Calu3 (cell line): Measurements from ENCODE around the gene C6orf47. TPM values are rescaled to one million over a fixed set of nuclear protein-coding genes. Genes with fewer than 3 reads are reported as not detected.

ENCODE experiments used
- BruUV-seq: library from RNA; stranded (reverse); fragments of 400-500 nt; replicated peaks from 2 replicates; lab custom pipeline; 2021; lab: Mats Ljungman, UMichigan
- CTCF ChIA-PET: fragments of 300-600 bp; sonication (Branson Sonifier 250); formaldehyde crosslinking; loops from one replicate; lab custom pipeline; 2022; ENCODE audit warnings: antibody characterized with exemption; lab: Charles Lee
- DNase-seq: peaks from one replicate; pipeline ENCODE4 v3.0.0; 2022
- H3K27ac Mint-ChIP-seq: one replicate; pipeline ENCODE4 v1.8.0; 2022; ENCODE audit warnings: mixed read lengths; ENCODE audit not compliant: unreplicated experiment
- H3K27me3 Mint-ChIP-seq: one replicate; pipeline ENCODE4 v1.8.0; 2022; ENCODE audit warnings: mixed read lengths; ENCODE audit not compliant: unreplicated experiment
- H3K36me3 Mint-ChIP-seq: one replicate; pipeline ENCODE4 v1.8.0; 2022; ENCODE audit warnings: mild to moderate bottlenecking, moderate library complexity, mixed read lengths; ENCODE audit not compliant: insufficient read depth, unreplicated experiment
- H3K4me1 Mint-ChIP-seq: one replicate; pipeline ENCODE4 v1.8.0; 2022; ENCODE audit warnings: mild to moderate bottlenecking, low read depth, mixed read lengths; ENCODE audit not compliant: unreplicated experiment
- H3K4me3 Mint-ChIP-seq: one replicate; pipeline ENCODE4 v1.8.0; 2022; ENCODE audit warnings: mild to moderate bottlenecking, low read depth, moderate library complexity, mixed read lengths; ENCODE audit not compliant: unreplicated experiment
- H3K9me3 Mint-ChIP-seq: one replicate; pipeline ENCODE4 v1.8.0; 2022; ENCODE audit warnings: low read depth, mixed read lengths; ENCODE audit not compliant: unreplicated experiment
- CTCF ChIP-seq: fragments of 200-600 bp; IDR thresholded peaks from one replicate; pipeline ENCODE4 v1.8.0; 2022; ENCODE audit warnings: antibody characterized with exemption; ENCODE audit not compliant: unreplicated experiment
- intact Hi-C: fragments of 100-400 bp; cut with micrococcal nuclease; formaldehyde crosslinking; loops from one replicate; pipeline ENCODE4 v1.10.0; 2022; ENCODE audit not compliant: unreplicated experiment
- total RNA-seq: library from RNA; stranded (reverse); gene quantifications from 2 replicates; pipeline ENCODE4 v1.2.3, GENCODE V29; 2022

The C6orf47 gene
- total RNA-seq, 1 experiment from 2014 or later, result 40.3 TPM

GRCh38 chr6:31634131-31634530, 26.4 kb downstream of the C6orf47 start:
- CTCF ChIA-PET, result interaction anchor here (0.5 to 0.6 kb wide), 2 partner anchors 14 to 20 kb away, joined by 5 to 6 read pairs; no protein-coding TSS in a partner anchor
- BruUV-seq, result no TSS peak
- no peaks in the 10 kb centered on the region for H3K9me3 Mint-ChIP-seq
- no peak for DNase-seq
- H3K27me3 Mint-ChIP-seq, result no peaks in the 10 kb centered on the region
- no peak for TF ChIP-seq CTCF
- no peaks in the 10 kb centered on the region for H3K4me1 Mint-ChIP-seq
- intact Hi-C loops, result no loop called here
- no peak overlapping the region for H3K4me3 Mint-ChIP-seq
- no peak overlapping the region for H3K27ac Mint-ChIP-seq
- H3K36me3 Mint-ChIP-seq, result peaks cover 100% of the 10 kb centered on the region

- Mint-ChIP-seq H3K27ac (peak overlapping the region; percentile 45), H3K9me3 (no peaks in the 10 kb centered on the region), H3K36me3 (peaks cover 100% of the 10 kb centered on the region), H3K4me1 (no peaks in the 10 kb centered on the region), H3K4me3 (no peak overlapping the region), H3K27me3 (no peaks in the 10 kb centered on the region)
- intact Hi-C loops, result no loop called here
- no peak for DNase-seq
- CTCF ChIA-PET, result no interaction called here
- no peak for TF ChIP-seq CTCF
- BruUV-seq, result no TSS peak
Observed at GRCh38 chr6:31633447-31633846, 27.1 kb downstream of the C6orf47 start.

GRCh38 chr6:31632279-31632946, 28.2 kb downstream of the C6orf47 start:
- intact Hi-C loops, result no loop called here
- no peak for TF ChIP-seq CTCF
- CTCF ChIA-PET, result no interaction called here
- no peaks in the 10 kb centered on the region for H3K27me3 Mint-ChIP-seq
- no peaks in the 10 kb centered on the region for H3K9me3 Mint-ChIP-seq
- no peak overlapping the region for H3K4me3 Mint-ChIP-seq
- peaks cover 6% of the 10 kb centered on the region for H3K4me1 Mint-ChIP-seq
- H3K27ac Mint-ChIP-seq, result peak overlapping the region; percentile 45
- H3K36me3 Mint-ChIP-seq, result peaks cover 100% of the 10 kb centered on the region
- no peak for DNase-seq
- BruUV-seq, result no TSS peak

- no peak for TF ChIP-seq CTCF
- no peaks in the 10 kb centered on the region for H3K27me3 Mint-ChIP-seq
- peaks cover 8% of the 10 kb centered on the region for H3K4me1 Mint-ChIP-seq
- BruUV-seq, result no TSS peak
- CTCF ChIA-PET, result no interaction called here
- intact Hi-C loops, result no loop called here
- DNase-seq, result no peak
- no peaks in the 10 kb centered on the region for H3K9me3 Mint-ChIP-seq
- peaks cover 100% of the 10 kb centered on the region for H3K36me3 Mint-ChIP-seq
- H3K27ac Mint-ChIP-seq, result peak overlapping the region; percentile 45
- H3K4me3 Mint-ChIP-seq, result no peak overlapping the region
Observed at GRCh38 chr6:31631681-31632278, 28.8 kb downstream of the C6orf47 start.
